NCI-H526 (cell line): ENCODE data around the gene GPC6.

Source experiments
- DNase-seq, 2 experiments: peaks; one replicate each; lab custom pipeline; 2025; lab: John Stamatoyannopoulos, UW

The GPC6 gene

DNA sequence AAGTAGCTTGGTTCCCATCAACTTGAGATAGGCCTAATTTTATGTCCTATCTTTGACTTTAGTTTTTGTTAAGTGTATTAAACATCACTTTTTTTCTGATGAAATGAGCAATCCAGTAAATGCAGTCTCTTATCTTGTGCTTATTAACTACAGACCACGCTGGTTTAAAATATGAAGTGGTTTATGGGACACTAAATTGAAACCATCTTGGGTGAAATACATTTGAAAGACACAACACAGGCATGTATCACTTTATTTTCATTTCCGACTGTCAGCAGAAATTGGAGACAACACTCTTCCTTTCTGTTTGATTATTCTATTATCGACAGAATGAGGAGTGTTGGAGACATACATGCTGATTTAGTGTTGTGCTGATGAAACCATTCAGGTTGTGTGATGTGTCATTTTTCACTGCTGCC lies 447.7 kb downstream of the GPC6 start:
- no peak for DNase-seq

DNA sequence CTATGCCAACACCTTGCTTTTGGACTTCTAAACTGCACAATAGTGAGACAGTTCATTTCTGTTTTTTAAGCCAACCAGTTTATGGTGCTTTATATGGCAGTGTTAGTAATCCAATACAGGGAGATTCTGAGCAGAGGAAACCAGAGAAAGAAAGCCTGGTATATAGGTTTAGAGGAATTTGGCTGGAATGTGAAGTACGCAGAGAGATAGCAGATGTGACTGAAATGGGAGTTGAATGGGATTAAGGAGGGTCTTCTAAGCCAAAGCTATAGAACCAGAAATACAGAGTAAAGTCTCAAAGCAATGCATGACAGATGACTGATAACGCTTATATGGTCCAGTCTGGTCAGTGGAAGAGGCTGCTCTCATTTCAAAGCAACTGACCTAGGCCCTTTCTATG lies 453.7 kb downstream of the GPC6 start:
- no peak for DNase-seq

DNA sequence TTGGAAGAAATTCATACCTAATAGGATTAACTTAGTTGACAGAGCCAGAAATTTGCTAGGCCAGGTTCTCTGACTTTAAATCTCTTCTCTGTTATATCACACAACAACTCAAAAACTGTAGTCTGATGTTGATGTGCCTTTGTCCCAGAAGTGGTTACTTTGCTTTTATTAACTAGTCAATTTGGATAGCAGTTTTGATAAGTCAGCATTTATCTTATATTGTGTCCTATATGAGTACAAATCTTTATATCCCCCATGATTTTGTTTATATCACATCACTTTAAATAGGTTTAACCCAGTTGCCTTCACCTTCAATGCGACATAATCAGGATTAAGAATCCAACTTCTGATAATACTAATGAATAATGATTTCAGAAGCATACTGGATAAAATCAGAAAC lies 459.3 kb downstream of the GPC6 start:
- no peak for DNase-seq

DNA sequence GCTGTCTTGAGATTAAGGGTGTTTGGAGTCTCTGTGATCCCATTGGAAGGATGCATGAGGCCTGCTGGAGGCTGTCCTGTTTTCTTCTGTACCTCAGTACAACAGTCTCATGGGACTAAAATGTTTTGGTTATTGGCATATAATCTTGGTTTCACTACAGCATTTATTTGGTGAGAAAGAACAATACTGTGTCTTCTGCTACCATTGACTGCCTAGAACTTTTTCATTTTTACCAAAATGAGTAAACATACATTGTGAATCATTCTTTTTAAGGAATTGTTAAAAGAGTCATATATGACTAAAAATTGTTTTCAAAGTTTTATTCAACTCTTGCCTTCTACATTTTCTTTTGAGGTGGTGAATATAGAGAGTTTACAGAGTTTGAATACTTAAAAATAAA lies 459.8 kb downstream of the GPC6 start:
- DNase-seq = no peak

DNA sequence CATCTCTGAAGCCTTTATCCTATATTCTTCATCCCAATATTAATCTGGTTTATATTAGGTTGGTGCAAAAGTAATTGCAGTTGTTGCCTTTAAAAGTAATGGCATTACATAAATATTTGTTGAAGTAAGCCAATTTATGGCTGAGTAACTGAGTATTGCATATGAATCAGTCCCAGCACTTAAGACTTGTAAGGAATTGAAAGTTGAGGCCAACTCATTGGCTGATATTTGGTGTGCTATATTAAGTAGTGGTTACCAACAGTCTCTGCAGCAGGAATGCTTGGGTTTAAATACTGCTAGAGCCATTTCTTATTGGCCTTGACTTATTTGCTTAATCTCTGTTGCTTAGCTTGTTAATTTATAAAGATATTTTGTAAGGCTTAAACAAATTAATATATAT lies 460.7 kb downstream of the GPC6 start:
- no peak for DNase-seq

DNA sequence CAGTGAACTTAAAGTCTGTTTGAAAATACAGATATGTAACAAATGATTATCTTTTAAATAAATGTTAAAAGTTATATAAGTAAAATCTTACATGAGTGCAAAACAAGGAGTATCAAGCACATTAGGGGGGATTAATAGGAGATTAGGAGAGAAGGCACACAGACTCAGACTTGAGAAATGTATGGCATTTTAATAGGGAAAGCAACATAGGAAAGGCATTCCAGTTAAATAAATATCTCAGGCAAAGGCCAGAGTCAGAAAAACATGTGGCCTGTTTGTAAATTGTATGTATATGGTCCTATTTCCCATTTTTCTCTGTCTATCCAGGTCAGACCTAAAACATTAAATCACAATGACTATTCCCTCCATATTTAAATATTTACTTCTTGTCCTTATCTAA lies 462.7 kb downstream of the GPC6 start:
- DNase-seq = no peak

DNA sequence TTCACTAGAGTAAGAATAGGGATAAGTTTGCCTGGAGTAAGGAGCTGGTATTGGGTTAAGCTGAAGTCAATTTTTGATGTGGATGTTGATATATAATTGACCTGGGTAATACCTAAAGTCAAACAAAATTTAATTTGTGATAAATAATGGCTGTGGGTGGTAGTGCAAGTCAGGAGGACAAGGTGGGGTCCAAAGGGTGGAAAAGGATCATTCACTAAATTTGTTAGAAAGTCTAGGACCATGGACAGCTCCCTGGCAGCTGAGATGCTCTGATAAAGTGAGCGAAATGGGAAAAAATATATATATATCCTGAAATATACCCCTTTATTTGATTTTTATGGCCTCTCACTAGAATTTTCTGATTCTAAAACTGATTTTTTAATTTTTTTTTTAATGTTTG lies 463.5 kb downstream of the GPC6 start:
- DNase-seq = no peak

DNA sequence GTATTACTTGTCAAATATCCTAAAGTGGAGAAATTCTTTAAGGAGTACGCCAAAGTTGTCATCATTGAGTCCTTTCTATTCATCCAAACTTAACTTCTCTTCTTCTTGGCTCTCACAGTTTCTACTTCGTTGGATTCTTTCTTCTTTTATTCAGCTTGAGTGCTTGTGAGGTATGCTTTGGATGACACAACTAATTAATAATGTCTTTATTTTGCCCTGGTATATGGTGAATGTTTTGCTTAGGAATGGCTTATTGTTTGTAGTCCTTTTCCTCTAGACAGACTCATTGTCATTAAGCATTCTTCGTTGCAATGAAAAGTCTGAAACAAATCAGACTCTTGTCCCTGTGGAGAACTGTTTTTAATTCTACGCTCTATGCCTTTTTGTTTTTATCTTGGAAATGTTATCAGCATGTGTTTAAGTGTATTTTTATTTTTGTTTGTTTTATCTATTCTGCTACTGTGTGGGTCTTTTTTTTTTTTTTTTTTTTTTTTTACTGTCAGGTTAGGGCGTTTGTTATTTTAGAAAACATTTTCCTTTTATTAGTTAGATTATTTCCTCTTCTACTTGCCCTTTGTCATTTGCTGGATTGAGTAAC lies 471.5 kb downstream of the GPC6 start:
- no peak for DNase-seq

DNA sequence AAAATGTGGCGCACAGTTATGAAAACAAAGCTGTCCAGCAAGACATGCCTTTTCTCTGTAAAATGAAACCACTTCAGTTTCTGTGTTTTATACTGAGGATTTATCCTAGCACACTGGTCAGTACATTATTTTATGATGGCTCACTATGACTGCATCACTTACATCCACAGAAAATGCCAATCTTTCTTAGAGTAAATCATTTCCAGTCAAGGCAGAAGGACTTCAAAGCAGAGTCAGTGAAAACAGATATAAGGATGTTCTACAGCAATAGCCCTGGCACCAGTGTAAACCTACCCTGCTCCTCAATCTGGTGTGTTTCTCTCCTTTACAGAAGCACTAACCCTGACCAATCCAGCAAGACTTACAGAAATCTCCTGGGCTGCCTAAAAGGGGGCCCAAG lies 473.5 kb downstream of the GPC6 start:
- DNase-seq = no peak

DNA sequence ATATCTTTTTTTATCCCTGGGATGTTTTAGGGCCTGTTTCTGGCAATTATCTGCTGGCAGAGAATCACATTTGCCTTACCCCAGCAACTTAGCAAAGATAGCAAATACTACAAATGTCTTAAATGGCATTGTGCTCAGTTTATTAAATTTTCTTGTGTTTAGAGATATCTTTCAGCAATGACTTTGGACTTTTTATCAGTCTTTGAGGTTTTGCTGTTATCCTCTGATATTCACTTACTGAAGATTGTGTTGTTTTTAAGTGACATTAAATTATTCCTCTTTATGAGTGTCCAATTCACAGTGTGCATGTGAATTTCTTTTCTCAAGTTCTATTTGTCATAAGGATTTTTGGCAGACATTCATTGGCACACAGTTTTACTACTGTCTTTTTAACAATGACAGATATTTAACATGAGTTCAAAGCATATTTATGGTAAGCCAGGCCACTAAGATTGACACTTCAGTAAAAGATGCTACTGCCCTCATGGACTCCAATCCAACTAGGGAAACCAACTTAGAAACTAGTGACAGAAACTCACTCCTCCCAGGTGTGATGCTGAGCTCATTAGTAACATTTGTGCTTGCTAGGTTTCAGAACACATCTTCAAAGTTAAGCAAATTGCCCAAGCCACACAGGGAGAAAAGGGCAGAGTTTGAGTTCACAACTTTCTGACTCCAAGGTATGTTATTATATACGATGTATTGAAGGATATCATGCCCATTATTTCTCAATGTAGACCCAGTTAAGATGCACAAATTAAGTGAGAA lies 481.9 kb downstream of the GPC6 start:
- no peak for DNase-seq

DNA sequence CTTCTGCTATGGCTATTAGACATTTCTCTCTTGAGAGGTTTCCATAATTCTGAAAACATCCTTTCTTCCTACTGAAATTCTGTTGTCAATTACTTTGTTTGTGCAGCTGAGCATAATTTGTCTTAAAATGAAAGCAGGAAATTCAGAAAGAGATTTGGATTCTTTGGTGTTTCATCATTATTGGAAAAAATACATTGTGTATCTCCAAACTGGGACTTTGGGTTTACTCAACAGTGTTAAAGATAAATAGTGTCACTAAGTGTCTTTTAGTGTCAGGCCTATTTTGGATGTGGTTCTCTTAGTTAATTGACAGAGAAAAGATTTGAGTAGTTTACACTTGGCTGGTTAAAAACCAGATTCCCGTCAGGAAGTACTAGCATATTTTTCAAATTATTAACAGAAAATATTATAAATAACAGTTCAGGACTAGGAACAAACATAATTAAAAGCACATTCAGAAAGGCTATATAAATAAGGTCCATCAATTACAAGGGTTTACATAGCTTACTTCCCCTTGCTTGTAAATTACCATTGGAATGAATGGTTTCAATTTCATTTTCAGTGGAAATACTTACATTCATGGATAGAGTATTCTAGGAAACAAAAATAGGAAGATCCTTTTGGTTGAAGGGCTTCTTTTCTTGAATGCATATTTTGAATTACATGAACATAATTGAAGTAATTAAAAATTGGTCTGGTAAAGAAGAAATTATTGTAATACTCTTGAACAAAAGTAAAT lies 483.1 kb downstream of the GPC6 start:
- no peak for DNase-seq

DNA sequence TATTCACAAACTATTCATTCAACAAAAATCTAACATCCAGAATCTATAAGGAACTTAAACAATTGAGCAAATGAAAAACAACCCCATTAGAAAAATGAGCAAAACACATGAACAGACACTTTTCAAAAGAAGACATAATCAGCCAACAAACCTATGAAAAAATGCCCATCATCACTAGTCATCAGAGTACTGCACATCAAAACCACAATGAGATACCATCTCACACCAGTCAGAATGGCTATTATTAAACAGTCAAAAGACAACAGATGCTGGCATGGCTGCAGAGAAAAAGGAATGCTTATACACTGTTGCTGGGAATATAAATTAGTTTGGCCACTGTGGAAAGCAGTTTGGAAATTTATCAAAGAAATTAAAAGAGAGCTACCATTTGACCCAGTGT lies 487.6 kb downstream of the GPC6 start:
- DNase-seq = no peak

DNA sequence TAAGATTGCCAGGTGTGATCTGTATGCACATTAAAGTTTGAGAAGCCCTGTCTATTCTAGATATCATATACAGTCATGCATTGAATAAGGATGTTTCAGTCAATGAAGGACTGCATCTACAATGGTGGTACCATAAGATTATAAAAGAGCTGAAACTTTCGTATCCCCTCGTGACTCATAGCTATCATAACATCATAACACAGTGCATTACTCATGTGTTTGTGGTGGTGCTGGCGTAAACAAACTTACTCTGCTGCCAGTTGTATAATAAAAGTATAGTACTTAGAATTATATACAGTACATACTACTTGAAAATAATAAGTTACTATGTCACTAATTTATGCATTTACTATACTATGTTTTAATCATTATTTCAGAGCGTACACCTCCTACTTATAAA lies 489.3 kb downstream of the GPC6 start:
- no peak for DNase-seq

DNA sequence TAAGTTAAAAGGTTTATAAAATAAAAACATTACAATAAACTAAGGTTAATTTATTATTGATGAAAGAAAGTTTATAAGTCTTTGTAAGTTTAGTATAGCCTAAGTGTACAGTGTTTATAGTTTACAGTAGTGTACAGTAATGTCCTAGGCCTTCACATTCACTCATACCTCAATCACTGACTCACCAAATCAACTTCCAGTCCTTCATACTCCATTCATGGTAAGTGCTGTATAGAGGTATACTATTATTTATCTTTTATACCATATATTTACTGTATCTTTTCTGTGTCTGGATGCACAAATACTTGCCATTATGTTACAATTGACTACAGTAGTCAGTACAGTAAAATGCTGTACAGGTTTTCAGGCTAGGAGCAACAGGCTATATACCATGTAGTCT lies 490.0 kb downstream of the GPC6 start:
- no peak for DNase-seq

DNA sequence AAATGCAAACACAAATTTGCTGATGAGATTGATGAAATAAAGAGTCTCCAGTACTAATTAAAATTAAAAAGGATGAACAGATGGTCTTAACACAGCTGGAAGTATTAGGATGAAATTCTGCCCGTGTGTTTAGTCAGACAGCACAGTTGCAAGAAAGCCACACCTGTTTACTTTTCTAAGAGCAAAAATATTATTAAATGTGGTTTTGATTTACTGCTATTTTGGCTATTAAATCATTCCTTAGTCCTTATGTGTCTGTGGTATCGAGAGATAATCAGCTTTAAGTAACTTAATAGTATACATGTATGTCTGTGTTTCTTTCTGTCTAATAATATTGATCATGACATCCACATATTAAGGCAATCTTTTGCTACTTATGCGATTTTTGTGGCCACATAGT lies 494.9 kb downstream of the GPC6 start:
- no peak for DNase-seq

DNA sequence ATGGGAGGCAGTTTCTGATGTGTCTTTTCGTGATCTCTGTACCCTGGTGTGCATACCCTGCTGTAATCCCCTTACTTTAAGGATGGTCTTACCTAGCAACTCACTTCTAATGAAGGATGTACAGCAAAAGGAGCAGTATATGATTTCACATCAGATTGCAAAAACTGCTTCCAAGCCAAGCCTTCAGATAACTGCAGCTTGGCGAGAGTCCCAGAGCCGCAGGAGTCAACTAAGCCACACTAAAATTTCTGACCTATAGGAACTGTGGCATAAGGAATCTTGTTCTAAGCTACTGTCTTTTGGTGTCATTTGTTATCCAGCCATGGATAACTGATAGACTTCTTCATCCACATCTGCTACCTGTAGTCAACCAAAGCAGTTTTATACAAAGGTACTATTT lies 496.7 kb downstream of the GPC6 start:
- no peak for DNase-seq

DNA sequence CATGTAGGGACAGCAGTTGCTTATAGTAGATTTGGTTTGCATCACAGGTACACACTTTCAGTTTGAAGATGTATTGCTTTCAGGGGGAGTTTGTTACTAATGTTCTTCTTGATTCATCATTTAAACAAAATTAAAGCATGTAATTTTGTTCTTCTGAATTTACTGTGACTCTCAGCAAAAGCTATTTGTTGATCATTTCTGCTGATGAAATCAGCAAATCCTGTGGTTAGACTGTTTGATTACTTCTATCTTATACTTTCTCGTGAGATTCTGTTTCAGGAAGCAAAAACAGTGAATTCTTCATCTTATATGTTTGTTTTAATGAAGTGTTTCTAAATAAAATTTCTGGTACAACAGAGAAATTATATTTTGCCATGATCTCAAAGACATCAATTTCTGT lies 497.6 kb downstream of the GPC6 start:
- DNase-seq = no peak

DNA sequence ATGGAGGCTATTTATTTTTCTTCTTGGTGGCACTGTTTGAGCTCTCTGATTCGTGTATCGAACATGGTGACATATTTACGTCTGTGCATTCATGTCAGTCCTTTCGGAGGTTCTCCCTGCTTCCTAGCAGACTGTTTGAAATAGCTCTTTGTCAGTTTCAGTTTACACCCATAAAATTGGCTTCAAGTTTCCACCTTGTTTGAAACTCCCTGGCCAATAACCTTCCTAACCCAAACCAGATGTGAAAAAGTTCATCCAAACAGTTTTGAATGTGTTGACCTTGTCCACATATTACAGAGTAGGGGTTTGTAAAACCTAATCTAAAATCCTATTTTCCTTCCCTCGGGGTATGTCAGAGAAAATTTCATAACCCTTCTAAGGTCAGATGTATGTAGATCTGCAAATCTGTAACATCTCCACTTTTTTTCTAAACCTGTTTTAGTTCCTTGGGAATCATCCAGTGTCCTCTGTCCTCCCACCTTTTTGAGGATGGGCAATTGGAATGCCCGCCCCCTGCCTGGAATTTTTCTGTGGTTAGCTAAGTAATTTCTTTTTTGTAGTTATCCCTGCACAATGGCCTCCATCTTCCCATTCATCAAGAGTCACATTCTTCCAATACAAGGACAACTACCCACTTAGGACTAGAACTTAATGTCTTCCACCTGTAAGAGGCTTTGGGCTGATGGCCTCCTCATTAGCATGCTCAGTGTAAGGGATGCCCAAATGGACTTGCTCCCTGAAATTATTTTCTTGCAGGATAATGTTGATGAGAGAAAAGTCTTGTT lies 499.8 kb downstream of the GPC6 start:
- DNase-seq = no peak

DNA sequence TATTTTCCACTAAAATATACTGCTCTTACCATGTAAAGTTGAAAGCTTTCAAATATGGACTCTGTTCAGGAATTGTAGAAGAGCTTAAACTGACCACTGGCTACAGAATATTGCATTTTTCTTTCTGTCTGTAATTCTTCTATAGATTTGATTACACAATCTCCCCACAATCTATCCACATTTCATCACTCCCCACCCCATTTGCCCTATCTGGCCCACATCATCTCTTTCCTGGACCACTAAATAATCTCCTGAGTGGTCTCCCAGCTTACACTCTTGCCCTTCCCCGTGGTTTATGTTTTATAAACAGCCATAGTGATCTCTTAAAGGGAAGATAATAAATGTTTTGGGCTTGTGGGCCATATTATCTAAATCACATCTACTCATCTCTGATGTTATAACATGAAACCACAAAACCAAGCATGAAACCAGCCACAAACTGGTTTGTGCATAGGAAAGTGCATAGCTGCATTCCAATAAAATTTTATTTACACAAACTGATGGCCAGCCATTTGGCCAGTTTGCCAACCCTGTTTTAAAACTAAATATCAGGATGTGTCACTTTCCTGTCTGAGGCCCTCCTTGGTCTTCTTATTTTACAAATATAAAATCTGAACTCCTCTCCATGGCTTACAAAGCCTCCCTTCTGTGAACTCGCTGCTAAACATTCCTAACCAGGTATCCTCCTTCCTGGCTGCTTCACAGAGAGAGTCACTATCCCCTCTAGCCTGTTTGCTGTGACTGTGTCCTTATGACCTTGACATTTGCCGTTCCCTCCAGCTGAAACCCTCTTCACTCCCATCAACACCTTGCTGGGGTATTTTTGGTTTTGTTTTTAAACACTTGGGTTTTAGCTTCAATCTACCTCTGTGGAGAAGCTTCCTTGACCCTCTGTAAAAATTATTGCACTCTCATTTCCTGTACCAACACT lies 500.9 kb downstream of the GPC6 start:
- no peak for DNase-seq

DNA sequence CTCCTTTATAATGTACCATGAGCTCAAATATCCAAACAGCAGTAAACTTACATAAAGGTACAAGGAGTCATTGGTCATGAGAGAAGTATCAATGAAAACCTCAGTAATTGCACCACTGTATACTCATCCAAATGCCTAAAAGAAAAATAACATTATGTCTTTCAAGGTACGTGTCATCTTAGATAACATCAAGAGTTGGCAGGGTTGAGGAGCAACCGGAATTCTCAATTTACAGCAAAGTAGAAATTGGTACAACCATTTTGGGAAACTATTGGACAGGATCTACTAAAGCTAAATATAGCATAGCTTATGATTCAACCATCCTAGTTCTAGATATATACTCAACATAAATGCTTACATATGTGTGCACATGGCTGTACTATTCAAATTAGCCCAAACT lies 502.8 kb downstream of the GPC6 start:
- DNase-seq = no peak

DNA sequence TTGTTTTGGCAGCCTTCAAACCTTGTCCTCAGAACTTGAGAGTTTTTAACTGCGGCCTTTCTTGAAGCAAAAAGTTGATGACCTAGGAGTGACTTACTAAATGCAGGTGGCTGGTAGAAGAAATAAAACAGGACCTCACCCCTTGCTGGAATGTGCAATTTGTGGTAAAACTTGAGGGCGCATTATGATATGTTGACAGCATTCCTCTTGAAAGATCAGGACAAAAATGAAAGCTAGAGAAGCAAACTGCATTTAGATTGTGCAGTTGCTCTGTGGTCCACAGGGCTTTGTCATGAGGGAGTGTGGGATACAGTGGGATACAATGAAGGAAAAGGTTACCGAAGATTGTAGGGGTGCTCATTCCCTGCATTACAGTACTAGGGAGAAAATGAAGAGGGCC lies 504.2 kb downstream of the GPC6 start:
- DNase-seq = no peak

DNA sequence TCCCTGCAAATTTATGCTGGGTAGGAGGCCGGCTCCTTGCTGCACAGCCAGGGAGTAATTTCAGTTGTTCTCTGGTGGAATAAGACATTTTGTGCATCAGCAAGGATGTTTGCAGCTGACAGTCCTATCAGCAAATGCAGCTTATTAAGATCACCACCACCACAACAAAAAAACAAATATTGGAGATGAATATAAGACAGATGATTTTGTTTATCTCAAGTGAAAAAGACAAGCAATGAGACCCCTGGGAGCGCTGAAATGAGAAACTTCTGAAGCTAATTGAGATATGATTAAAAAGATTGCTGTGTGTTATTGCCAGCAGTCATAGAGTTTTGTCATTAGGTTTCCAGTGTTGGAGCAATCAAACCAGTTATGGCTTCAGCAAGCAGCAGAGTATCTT lies 505.6 kb downstream of the GPC6 start:
- no peak for DNase-seq
